ENCODE data around the gene SMIM24.

The SMIM24 gene

GRCh38 chr19:3499738-3500428 is 19.6 kb upstream of the SMIM24 start:
- TF ChIP-seq CTCF (IDR thresholded peaks at IDR 0.05; ENCODE audit: low read depth, low read length), result no peak
- no peak for DNase-seq (ENCODE audit: extremely low read depth, low read depth)

GRCh38 chr19:3497757-3498520 is 17.6 kb upstream of the SMIM24 start:
- TF ChIP-seq CTCF (IDR thresholded peaks at IDR 0.05; ENCODE audit: low read depth, low read length), result no peak
- DNase-seq (ENCODE audit: extremely low read depth, low read depth), result no peak

GRCh38 chr19:3496392-3497273 is 16.3 kb upstream of the SMIM24 start:
- no peak for DNase-seq (ENCODE audit: extremely low read depth, low read depth)
- no peak for TF ChIP-seq CTCF (IDR thresholded peaks at IDR 0.05; ENCODE audit: low read depth, low read length)

- no peak for DNase-seq (ENCODE audit: extremely low read depth, low read depth)
- TF ChIP-seq CTCF (IDR thresholded peaks at IDR 0.05; ENCODE audit: low read depth, low read length), result no peak
Observed at GRCh38 chr19:3494559-3494958, 14.2 kb upstream of the SMIM24 start.

GRCh38 chr19:3494051-3494450 is 13.7 kb upstream of the SMIM24 start:
- no peak for DNase-seq (ENCODE audit: extremely low read depth, low read depth)

GRCh38 chr19:3493651-3494050 is 13.3 kb upstream of the SMIM24 start:
- no peak for TF ChIP-seq CTCF (IDR thresholded peaks at IDR 0.05; ENCODE audit: low read depth, low read length)

More at GRCh38 chr19:3494051-3494450, 13.7 kb upstream of the SMIM24 start:
- no peak for TF ChIP-seq CTCF (IDR thresholded peaks at IDR 0.05; ENCODE audit: low read depth, low read length)

More at GRCh38 chr19:3493651-3494050, 13.3 kb upstream of the SMIM24 start:
- no peak for DNase-seq (ENCODE audit: extremely low read depth, low read depth)
